Muscle of back (tissue), 11 donors: ENCODE results near the gene CAPN13. TPM values are rescaled to one million over a fixed set of nuclear protein-coding genes. Genes with fewer than 3 reads are reported as not detected.

Experiments
- DNase-seq, 3 donors: peaks; one replicate each; pipeline versions ENCODE4 v3.0.0 to v3.0.0-alpha.2; 2013
- polyA plus RNA-seq, 10 donors: library from polyadenylated mRNA; unstranded; fragments of 120-200 nt; gene quantifications; one replicate each; pipeline ENCODE4 v1.2.1, GENCODE V29; 2013; ENCODE audit not compliant: insufficient read length in 10 of 10

The CAPN13 gene
- polyA plus RNA-seq, 10 donors = 0.08 to 0.22 (median 0.12) TPM; not detected in 5

GRCh38 chr2:30730736-30731647 is 76.3 kb downstream of the CAPN13 start:
- DNase-seq = no peak

- no peak for DNase-seq
Measured at GRCh38 chr2:30729031-30729430, 78.2 kb downstream of the CAPN13 start.

- DNase-seq = no peak
Measured at GRCh38 chr2:30722936-30723725, 84.1 kb downstream of the CAPN13 start.

DNA sequence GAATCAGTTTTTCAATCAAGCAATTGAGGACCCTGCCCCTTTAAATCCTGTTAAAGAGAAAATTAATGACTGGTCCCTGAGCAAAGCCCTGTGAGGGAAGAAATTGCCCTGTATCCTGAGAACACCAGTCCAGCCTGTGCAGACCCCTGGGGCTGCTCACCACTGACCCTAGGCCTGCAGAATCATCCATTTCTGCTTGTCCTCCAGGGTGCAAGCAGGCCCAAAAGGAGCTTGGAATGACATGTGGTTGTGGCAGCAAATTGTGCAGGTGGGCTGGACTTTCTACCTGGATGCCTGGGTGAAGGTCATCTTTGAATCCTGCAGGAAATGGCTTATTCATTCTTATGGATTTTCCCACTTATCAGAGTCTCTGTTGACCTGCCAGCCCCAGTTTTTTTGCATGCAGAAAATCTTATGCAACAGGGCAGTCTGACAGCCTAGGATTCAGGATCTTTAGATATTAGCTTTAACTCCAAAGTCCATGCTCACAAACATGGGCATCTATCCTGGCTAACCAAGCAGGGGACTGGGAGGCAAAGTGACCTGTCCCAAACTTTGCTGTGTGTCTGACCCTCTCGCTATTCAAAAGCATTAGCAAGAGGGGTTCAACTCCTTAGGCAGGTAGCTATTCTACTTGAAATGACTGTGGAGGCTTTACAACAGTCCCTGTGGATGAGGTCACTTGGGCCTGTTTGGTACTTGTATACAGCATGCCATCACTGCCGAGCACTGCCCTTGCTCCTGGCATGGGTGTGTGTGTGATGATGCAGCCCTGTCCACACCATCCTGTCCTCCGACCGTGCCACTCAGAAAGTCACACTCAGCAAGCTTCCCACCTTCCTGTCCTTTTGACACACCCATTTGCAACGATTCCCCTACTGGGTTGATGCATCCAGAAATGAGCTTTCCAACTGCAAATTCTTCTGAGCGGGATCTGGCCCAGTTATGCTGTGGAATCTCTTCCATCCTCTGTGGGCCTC is 85.3 kb downstream of the CAPN13 start:
- no peak for DNase-seq

- DNase-seq = no peak
Measured at GRCh38 chr2:30721241-30721640, 86.0 kb downstream of the CAPN13 start.

DNA sequence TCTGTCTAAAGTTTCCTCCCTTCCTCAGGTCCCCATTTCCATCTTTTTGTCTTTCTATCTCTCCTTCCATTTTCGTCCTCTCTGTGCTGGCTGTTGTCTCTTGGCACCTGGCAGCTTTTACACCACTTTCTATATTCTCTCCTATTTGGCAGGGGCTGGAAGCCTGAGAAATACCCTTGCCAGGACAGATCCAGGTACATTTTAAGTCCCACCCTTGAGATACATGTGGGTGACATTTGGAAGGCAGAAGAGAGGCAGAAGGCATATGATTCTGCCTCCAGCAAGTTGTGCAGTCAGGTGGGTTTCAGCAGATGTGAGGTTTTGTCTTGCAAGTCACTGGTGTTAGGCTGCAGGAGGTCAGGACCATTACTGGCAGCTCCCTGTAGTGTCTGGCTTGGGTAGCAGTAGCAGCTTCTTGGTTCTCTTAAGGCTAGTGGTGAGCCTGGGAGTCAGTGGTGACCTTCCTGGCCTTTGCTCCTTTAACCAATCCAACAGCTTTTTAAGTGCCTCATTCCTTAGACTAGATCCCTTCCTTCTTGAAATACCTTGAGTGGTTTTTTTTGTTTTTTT is 90.1 kb downstream of the CAPN13 start:
- DNase-seq = no peak

DNA sequence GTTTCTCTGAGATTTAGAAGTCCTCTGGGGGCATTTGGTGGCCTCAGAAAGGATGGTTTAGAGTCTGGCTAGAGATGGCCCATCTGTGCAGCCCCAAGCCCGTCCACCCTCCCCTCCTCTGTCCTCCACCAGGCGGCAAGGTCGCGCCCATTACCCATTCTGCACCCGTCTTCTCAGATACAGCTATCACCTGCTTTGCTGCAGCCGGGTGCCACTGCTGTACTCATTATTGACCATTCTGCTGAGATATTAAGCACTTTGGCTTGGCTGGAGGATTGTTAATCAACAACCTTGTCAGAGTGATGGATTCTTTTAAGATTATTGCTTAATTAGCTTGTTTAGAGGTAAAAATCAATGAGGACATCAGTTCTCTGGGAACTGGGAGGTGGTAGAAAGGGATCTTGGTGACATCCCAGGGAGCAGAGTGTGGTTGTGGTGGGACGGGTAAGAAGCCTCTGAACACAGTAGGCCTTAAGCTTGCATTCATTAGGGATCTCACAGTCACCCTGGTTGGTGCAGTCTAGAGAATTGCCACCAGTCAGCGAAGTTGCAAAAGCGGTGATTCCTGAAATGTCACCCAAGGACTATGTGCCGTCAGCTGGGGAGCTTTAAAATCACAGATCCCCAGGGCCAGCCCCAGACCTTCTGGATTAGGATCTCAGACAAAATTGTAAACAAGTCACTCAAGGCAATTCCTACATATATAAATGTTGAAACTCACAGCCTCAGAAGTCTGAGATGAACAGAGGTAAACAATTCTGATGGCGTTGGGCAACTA is 90.9 kb downstream of the CAPN13 start:
- no peak for DNase-seq

DNA sequence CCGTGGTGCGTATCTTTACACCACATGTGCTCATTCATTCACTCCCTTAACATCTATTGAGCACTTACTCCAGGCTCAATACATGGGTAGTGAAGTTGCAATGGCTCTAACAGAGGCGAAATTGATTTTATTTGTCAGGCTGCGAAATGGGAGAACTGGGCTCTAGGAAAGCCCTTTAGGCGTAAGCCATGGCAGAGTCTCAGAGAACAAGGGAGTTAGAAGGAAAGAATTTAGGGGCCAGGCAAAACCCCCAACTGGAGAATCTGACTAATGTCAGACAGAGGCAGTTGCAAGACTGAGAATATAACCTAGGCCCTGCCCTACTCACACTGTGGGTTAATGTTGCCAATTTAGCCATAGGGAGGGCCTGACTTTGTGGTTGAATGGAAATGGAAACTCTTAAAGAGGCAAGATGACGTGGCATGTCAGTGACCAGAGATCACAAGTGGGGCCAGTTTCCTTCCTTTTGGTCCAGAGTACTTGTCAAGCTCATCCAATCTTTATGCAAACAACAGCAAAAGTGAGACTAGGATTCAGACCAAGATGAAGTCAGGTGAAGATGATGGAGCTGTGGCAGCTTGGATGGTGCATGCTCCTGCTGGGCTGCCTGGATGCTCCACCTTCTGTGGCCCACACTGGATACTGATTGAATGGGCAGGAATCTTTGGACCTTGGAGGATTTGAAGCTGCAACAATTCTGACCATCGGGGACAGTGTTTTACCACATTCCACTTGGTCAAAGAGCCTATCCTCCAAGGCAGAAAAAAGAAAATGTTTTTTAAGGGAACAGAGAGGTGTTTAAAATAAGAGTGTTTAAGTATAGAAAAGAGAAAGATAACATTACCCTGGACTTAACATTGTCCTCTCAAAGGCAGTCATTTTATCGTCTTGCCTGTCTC is 92.2 kb downstream of the CAPN13 start:
- DNase-seq = no peak

- DNase-seq = no peak
Measured at GRCh38 chr2:30713698-30714097, 93.5 kb downstream of the CAPN13 start.

- DNase-seq = peak; percentile 78 to 85 (median 79)
Measured at GRCh38 chr2:30711646-30712085, 95.6 kb downstream of the CAPN13 start.

DNA sequence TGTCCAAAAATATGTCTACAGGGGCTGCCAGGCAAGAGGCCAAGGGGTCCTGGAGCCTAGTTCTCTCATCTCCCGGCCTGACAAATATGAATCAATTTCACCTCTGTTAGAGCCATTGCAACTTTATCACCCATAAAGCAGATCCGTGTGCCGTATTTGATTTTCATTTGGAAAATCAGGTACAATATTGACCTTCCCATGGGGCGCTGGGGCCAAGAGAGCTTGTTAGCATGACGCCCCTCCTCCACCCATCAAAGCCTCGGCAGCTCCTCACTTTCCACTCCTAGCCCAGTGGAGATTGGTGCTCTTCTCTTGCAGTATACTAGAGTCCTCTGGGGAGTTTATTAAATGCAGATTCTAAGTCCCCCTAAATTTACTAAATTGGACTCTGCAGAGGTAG is 96.8 kb downstream of the CAPN13 start:
- DNase-seq = no peak

DNA sequence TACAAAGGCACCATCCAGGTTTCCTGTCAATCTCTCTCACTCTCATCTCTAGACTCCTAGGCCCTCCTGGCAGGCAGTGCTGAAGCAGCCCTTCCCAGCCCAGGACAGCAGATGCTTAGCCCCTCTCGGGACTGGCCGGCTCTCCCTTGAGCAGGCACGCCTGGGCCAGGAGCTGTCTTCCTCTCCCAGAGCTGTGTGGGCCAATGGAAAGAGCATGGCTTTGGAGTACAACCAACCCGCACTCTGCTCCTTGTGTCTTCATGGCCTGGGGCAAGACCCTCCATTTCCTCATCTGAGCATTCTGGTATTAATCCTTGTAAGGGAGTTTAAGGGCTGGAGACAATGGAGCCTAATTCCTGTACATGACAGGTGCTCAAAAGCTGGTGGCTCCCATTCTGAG is 97.2 kb downstream of the CAPN13 start:
- DNase-seq = no peak

DNA sequence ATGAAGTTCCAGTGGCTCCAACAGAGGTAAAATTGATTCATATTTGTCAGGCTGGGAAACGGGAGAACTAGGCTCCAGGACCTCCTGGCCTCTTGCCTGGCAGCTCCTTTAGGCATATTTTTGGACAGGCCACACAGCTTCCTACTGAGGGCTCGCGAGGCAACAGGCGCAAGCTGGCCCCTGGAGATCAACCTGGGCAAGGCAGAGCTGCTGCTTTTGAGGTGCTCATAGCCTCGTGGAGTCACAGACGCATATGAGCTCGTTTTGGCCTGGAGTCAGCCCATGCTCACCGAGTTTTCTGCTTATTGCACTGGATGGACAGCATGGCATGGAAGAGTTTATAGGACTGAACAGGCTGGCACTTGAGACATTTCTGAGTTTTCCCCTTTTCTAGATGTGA is 97.7 kb downstream of the CAPN13 start:
- no peak for DNase-seq

DNA sequence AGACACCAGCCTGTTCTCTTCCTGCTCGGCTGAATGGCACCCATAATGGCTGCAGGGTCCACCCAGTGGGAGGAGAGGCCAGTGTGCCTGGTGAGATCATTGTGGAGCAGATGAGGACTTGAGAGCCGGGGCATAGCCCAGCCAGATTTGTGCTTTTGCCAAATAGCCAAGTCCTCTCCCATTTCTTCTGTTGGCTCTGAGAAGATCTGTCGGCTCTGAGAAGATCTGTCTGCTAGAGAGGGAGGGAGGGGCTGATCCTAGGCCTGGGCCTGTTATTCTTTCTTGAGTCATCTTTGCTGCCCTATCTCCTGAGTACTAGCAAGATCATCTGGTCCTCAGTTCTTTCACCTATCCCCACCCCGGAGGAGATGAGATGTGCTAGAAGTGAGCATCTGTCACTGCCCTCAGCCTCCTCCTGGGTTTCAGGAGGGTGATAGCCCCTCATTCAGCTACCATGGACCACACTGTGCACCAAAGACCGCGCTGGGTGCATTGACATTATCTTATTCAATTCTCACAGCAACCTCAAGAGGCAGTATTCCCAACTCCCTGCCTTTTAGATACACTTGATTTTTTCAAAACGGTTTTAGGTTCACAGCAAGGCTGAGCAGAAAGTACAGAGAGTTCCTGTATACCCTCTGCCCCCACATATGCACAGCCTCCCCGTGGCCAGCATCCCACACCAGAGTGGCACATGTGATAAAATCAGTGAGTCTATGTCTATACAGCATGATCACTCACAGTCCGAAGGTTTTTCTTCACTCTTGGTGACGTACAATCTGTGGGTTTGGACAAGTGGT is 98.6 kb downstream of the CAPN13 start:
- DNase-seq = no peak

- DNase-seq = no peak
Measured at GRCh38 chr2:30707304-30707903, 99.8 kb downstream of the CAPN13 start.

DNA sequence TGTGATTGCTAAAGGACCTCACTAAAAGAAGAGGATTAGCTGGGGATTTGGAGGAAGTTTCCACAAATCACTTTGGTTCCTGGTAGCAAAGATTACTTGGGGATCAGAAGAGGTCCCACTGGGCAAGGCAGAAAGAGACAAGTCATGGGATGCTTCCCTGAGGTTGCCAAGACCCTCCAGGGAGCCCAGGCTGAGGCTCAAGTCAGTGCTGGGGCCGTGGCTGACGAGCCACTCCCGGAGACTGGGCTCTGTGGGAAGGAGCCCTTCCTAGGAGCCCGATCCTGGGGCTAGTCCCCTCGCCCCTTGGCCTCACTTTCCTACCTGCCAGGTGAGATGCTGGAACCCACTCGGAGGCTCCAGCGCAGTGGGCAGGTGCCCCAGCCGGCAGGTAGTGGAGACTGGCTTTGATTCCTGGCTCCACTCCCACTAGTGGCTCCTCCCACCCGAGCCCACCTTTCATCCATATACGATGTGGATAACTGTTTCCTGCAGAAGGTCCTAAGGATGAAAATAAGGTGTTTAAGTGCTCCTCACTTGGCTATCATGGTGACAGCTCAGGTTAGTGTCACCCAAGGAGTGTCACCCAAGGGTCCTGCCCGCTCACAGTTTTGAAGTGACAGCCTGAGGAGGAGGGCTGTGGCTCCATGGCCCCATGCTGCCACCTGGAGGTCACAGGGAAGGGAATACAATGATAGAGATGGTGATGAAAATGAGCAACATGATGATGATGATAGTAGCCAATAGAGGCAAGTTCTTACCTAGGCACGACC is 100.5 kb downstream of the CAPN13 start:
- DNase-seq = peak; percentile 46 to 77 (median 65)
